Immature natural killer cell (primary cell): ENCODE results near the gene MAP3K14. TPM values are rescaled to one million over a fixed set of nuclear protein-coding genes. Genes with fewer than 3 reads are reported as not detected.

Source experiments
- DNase-seq, 3 donors: peaks; one replicate each; pipeline ENCODE4 v3.0.0; 2022; ENCODE audit warnings: mixed read lengths in 1 of 3
- H3K27ac Mint-ChIP-seq, 6 donors: one replicate each; pipeline ENCODE4 v1.8.0; 2020; ENCODE audit warnings: mixed read lengths in 6 of 6, mild to moderate bottlenecking in 5 of 6, inconsistent platforms in 4 of 6, moderate library complexity in 3 of 6
- H3K27me3 Mint-ChIP-seq, 3 donors: one replicate each; pipeline ENCODE4 v1.8.0; 2020 to 2021; ENCODE audit warnings: low read depth in 3 of 3, mild to moderate bottlenecking in 3 of 3, mixed read lengths in 3 of 3, moderate library complexity in 3 of 3, inconsistent platforms in 1 of 3
- H3K36me3 Mint-ChIP-seq, 3 donors: one replicate each; pipeline ENCODE4 v1.8.0; 2020; ENCODE audit warnings: mixed read lengths in 3 of 3, inconsistent platforms in 2 of 3, mild to moderate bottlenecking in 2 of 3
- H3K4me1 Mint-ChIP-seq, 2 donors: one replicate each; pipeline ENCODE4 v1.8.0; 2020; ENCODE audit warnings: inconsistent platforms in 2 of 2, mild to moderate bottlenecking in 2 of 2, mixed read lengths in 2 of 2, moderate library complexity in 1 of 2
- H3K4me3 Mint-ChIP-seq, 5 donors: one replicate each; pipeline ENCODE4 v1.8.0; 2020; ENCODE audit warnings: mild to moderate bottlenecking in 5 of 5, mixed read lengths in 5 of 5, inconsistent platforms in 3 of 5, moderate library complexity in 3 of 5
- H3K9me3 Mint-ChIP-seq, 6 donors: one replicate each; pipeline ENCODE4 v1.8.0; 2020; ENCODE audit warnings: mild to moderate bottlenecking in 6 of 6, mixed read lengths in 6 of 6, inconsistent platforms in 4 of 6, moderate library complexity in 3 of 6
- polyA plus RNA-seq, 3 donors: library from polyadenylated mRNA; unstranded; fragments of 300-500 nt; fragmentation: Illumina TruSeq; gene quantifications; one replicate each; pipeline ENCODE4 v1.2.3, GENCODE V29; 2021

The MAP3K14 gene
- polyA plus RNA-seq, 3 donors from 2014 or later = 1.0 to 3.4 (median 3.0) TPM

GRCh38 chr17:45222996-45223538, 93.8 kb downstream of the MAP3K14 start:
- peaks cover 29 to 56% (median 32%) of the 10 kb centered on the region in 3 donors for H3K27me3 Mint-ChIP-seq
- peak overlapping the region; percentile 95 to 100 (median 99) for H3K4me3 Mint-ChIP-seq
- H3K9me3 Mint-ChIP-seq = no peaks in the 10 kb centered on the region
- peak overlapping the region; percentile 98 to 100 (median 99) for H3K27ac Mint-ChIP-seq
- DNase-seq = no peak
- peaks cover 4 to 6% (median 5%) of the 10 kb centered on the region in 3 donors for H3K36me3 Mint-ChIP-seq
- peaks cover 76 to 80% of the 10 kb centered on the region in 2 donors for H3K4me1 Mint-ChIP-seq

- H3K4me3 Mint-ChIP-seq = peak overlapping the region; percentile 95 to 100 (median 99)
- peaks cover 4 to 6% (median 5%) of the 10 kb centered on the region in 3 donors for H3K36me3 Mint-ChIP-seq
- H3K27me3 Mint-ChIP-seq = peaks cover 29 to 54% (median 30%) of the 10 kb centered on the region in 3 donors
- peaks cover 69 to 73% of the 10 kb centered on the region in 2 donors for H3K4me1 Mint-ChIP-seq
- H3K9me3 Mint-ChIP-seq = no peaks in the 10 kb centered on the region
- DNase-seq = peak in 2 of 3 donors; percentile 45 to 52
- peak overlapping the region; percentile 98 to 100 (median 99) for H3K27ac Mint-ChIP-seq
These were observed 94.4 kb downstream of the MAP3K14 start for GRCh38 chr17:45222289-45222995.

GRCh38 chr17:45222014-45222288, 94.9 kb downstream of the MAP3K14 start:
- no peaks in the 10 kb centered on the region for H3K9me3 Mint-ChIP-seq
- DNase-seq = no peak
- peaks cover 65 to 69% of the 10 kb centered on the region in 2 donors for H3K4me1 Mint-ChIP-seq
- peak overlapping the region in 2 of 6 donors; percentile 99 to 100 for H3K27ac Mint-ChIP-seq
- peaks cover 4 to 6% (median 5%) of the 10 kb centered on the region in 3 donors for H3K36me3 Mint-ChIP-seq
- H3K4me3 Mint-ChIP-seq = peak overlapping the region in 3 of 5 donors; percentile 98 to 100 (median 99)
- peaks cover 29 to 49% (median 30%) of the 10 kb centered on the region in 3 donors for H3K27me3 Mint-ChIP-seq

GRCh38 chr17:45221081-45222013, 95.5 kb downstream of the MAP3K14 start, which contains the start of gene FMNL1:
Gene FMNL1, plus strand, starts transcription at chr17:45221885. Its CDS starts 240 bp downstream, at chr17:45222125.
- peak within 1 kb of the TSS; percentile 95 to 100 (median 99) for H3K4me3 Mint-ChIP-seq
- H3K4me1 Mint-ChIP-seq = peaks cover 63 to 65% of the 10 kb centered on the region in 2 donors
- H3K27ac Mint-ChIP-seq = peak within 1 kb of the TSS; percentile 98 to 100 (median 99)
- DNase-seq = peak; percentile 82
- no peaks in the 10 kb centered on the region for H3K9me3 Mint-ChIP-seq
- peaks cover 4 to 12% (median 5%) of the 10 kb centered on the region in 3 donors for H3K36me3 Mint-ChIP-seq
- H3K27me3 Mint-ChIP-seq = peaks cover 24 to 44% (median 26%) of the 10 kb centered on the region in 3 donors

GRCh38 chr17:45220079-45220478, 96.7 kb downstream of the MAP3K14 start:
- Mint-ChIP-seq H3K4me3 (peak overlapping the region; percentile 74 to 87 (median 83)), H3K9me3 (no peaks in the 10 kb centered on the region), H3K27ac (peak overlapping the region; percentile 75 to 91 (median 84)), H3K36me3 (peaks cover 4 to 13% (median 8%) of the 10 kb centered on the region in 3 donors), H3K27me3 (peaks cover 13 to 31% (median 20%) of the 10 kb centered on the region in 3 donors), H3K4me1 (peaks cover 50 to 53% of the 10 kb centered on the region in 2 donors)
- DNase-seq = no peak

- peak overlapping the region; percentile 21 to 91 (median 84) for H3K27ac Mint-ChIP-seq
- no peaks in the 10 kb centered on the region for H3K9me3 Mint-ChIP-seq
- H3K27me3 Mint-ChIP-seq = peaks cover 13 to 26% (median 16%) of the 10 kb centered on the region in 3 donors
- peak overlapping the region; percentile 52 to 87 (median 79) for H3K4me3 Mint-ChIP-seq
- H3K4me1 Mint-ChIP-seq = peaks cover 40 to 43% of the 10 kb centered on the region in 2 donors
- peaks cover 4 to 13% (median 10%) of the 10 kb centered on the region in 3 donors for H3K36me3 Mint-ChIP-seq
- DNase-seq = peak; percentile 78 to 82 (median 82)
These were observed 97.7 kb downstream of the MAP3K14 start for GRCh38 chr17:45218895-45219661.

Other genes starting within 250 kb of the MAP3K14 start
- gene PLCD3, start 184.5 kb downstream of the MAP3K14 start, polyA plus RNA-seq = under 1 TPM in 1 of 3 donors, not detected in 2; 0.75 TPM
- 10 to 100 TPM in 2 of 3 donors, 1 to 10 TPM in 1; 7.9 to 11.2 (median 10.4) TPM for gene ACBD4, start 181.3 kb downstream of the MAP3K14 start, polyA plus RNA-seq
- 1 to 10 TPM; 1.1 to 7.2 (median 3.0) TPM for gene HEXIM1, start 168.5 kb downstream of the MAP3K14 start, polyA plus RNA-seq
- gene HEXIM2, start 155.1 kb downstream of the MAP3K14 start, polyA plus RNA-seq = 1 to 10 TPM; 1.9 to 7.4 (median 5.6) TPM
- gene FMNL1, start 95.1 kb downstream of the MAP3K14 start, polyA plus RNA-seq = 10 to 100 TPM; 17.6 to 66.7 (median 25.3) TPM
- under 1 TPM in 1 of 3 donors, not detected in 2; 0.16 TPM for gene SPATA32, start 54.9 kb downstream of the MAP3K14 start, polyA plus RNA-seq
- gene ARHGAP27, start 115.8 kb upstream of the MAP3K14 start, polyA plus RNA-seq = 10 to 100 TPM; 23.5 to 64.9 (median 27.8) TPM
- gene PLEKHM1, start 173.7 kb upstream of the MAP3K14 start, polyA plus RNA-seq = 10 to 100 TPM in 2 of 3 donors, 1 to 10 TPM in 1; 7.9 to 34.3 (median 13.6) TPM